Measurements from ENCODE around the gene TOP3B. TPM values are rescaled to one million over a fixed set of nuclear protein-coding genes. Genes with fewer than 3 reads are reported as not detected.
A peak's percentile ranks its signal among the peaks of the same experiment; 100 is the strongest.

Gene TOP3B
- total and polyA plus RNA-seq, 9 of the 15 experiments (the other 6 are each of a cell fraction or from before 2014, with no cell fraction given): 3.0 to 188 (median 112) TPM

DNA sequence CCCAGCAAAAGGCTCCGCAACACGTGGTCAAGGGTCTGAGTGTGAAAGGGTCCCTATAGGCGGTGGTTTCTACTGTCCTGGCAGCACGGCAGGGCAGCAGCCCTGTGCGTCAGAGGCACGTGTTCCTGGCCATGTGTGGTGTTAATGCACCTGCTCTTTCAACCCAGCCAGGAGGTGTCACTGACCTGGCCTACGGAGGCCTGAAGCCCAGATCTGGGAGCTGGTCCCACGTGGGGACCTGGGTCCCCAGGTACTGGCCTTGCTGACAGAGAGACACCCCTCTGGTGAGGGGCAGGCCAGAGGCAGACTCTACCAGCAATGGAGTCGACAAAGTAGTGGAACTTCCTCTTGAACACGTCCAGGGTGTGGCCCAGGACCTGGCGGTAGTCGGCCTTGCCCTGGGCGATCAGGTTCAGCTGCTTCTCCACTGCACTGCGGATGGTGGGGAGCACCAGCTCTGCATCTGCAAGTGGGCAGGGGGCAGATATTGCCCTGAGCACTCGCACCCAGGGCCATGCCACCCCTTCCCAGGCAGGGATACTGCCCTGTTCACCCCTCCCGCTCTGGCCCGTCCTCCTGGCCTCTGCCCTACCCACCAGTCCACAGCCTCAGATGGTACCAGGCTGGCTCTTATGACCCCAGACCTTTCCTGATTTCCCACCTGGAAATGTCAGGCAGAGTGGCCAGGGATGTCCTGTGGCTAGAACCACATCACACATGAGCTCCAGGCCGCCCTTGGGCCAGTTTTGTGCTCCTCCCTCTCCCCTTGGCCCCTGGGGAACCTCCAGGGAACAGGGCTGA lies 23.1 kb downstream of the TOP3B start (continued):
- TF ChIP-seq, protein P1, sequence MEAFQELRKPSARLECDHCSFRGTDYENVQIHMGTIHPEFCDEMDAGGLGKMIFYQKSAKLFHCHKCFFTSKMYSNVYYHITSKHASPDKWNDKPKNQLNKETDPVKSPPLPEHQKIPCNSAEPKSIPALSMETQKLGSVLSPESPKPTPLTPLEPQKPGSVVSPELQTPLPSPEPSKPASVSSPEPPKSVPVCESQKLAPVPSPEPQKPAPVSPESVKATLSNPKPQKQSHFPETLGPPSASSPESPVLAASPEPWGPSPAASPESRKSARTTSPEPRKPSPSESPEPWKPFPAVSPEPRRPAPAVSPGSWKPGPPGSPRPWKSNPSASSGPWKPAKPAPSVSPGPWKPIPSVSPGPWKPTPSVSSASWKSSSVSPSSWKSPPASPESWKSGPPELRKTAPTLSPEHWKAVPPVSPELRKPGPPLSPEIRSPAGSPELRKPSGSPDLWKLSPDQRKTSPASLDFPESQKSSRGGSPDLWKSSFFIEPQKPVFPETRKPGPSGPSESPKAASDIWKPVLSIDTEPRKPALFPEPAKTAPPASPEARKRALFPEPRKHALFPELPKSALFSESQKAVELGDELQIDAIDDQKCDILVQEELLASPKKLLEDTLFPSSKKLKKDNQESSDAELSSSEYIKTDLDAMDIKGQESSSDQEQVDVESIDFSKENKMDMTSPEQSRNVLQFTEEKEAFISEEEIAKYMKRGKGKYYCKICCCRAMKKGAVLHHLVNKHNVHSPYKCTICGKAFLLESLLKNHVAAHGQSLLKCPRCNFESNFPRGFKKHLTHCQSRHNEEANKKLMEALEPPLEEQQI (IDR thresholded peaks at IDR 0.05): no peak
- TF ChIP-seq, protein P2, sequence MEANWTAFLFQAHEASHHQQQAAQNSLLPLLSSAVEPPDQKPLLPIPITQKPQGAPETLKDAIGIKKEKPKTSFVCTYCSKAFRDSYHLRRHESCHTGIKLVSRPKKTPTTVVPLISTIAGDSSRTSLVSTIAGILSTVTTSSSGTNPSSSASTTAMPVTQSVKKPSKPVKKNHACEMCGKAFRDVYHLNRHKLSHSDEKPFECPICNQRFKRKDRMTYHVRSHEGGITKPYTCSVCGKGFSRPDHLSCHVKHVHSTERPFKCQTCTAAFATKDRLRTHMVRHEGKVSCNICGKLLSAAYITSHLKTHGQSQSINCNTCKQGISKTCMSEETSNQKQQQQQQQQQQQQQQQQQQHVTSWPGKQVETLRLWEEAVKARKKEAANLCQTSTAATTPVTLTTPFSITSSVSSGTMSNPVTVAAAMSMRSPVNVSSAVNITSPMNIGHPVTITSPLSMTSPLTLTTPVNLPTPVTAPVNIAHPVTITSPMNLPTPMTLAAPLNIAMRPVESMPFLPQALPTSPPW (CRISPR knock-in tag; IDR thresholded peaks at IDR 0.05): no peak
- TF ChIP-seq PHF8 (IDR thresholded peaks at IDR 0.05; ENCODE audit: borderline replicate concordance, low read length): no peak
- peak; percentile 79; the same call in 1 of the 2 replicates for TF ChIP-seq ZBED1 (IDR thresholded peaks at IDR 0.05)
- TF ChIP-seq NR2C1 (IDR thresholded peaks at IDR 0.05): no peak
- no peak for TF ChIP-seq NR2C1 (tag; IDR thresholded peaks at IDR 0.05)
- TF ChIP-seq, protein P3, sequence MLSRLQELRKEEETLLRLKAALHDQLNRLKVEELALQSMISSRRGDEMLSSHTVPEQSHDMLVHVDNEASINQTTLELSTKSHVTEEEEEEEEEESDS (CRISPR knock-in tag; IDR thresholded peaks at IDR 0.05): no peak
- TF ChIP-seq, protein P4, sequence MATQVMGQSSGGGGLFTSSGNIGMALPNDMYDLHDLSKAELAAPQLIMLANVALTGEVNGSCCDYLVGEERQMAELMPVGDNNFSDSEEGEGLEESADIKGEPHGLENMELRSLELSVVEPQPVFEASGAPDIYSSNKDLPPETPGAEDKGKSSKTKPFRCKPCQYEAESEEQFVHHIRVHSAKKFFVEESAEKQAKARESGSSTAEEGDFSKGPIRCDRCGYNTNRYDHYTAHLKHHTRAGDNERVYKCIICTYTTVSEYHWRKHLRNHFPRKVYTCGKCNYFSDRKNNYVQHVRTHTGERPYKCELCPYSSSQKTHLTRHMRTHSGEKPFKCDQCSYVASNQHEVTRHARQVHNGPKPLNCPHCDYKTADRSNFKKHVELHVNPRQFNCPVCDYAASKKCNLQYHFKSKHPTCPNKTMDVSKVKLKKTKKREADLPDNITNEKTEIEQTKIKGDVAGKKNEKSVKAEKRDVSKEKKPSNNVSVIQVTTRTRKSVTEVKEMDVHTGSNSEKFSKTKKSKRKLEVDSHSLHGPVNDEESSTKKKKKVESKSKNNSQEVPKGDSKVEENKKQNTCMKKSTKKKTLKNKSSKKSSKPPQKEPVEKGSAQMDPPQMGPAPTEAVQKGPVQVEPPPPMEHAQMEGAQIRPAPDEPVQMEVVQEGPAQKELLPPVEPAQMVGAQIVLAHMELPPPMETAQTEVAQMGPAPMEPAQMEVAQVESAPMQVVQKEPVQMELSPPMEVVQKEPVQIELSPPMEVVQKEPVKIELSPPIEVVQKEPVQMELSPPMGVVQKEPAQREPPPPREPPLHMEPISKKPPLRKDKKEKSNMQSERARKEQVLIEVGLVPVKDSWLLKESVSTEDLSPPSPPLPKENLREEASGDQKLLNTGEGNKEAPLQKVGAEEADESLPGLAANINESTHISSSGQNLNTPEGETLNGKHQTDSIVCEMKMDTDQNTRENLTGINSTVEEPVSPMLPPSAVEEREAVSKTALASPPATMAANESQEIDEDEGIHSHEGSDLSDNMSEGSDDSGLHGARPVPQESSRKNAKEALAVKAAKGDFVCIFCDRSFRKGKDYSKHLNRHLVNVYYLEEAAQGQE (IDR thresholded peaks at IDR 0.05; ENCODE audit: borderline replicate concordance): no peak
- TF ChIP-seq, protein P4 (CRISPR knock-in tag; IDR thresholded peaks at IDR 0.05; ENCODE audit: low read depth): peak; percentile 47; the same call in 1 of the 2 replicates
- no peak for TF ChIP-seq GTF2A2 (tag; IDR thresholded peaks at IDR 0.05)
- TF ChIP-seq SMARCB1 (IDR thresholded peaks at IDR 0.05; ENCODE audit: insufficient read length, low read depth): no peak
- no peak for TF ChIP-seq ELF4 (CRISPR knock-in tag; IDR thresholded peaks at IDR 0.05)
- TF ChIP-seq ZNF445 (CRISPR knock-in tag; IDR thresholded peaks at IDR 0.05; ENCODE audit: low read depth): no peak
- no peak for TF ChIP-seq SIN3A (IDR thresholded peaks at IDR 0.05; ENCODE audit: borderline replicate concordance in 2 of 2, control insufficient read depth in 1 of 2, low read depth in 2 of 2, low read length in 2 of 2)
- TF ChIP-seq CBFA2T3 (IDR thresholded peaks at IDR 0.05): no peak
- no peak for TF ChIP-seq TRIM24 (IDR thresholded peaks at IDR 0.05)
- no peak for TF ChIP-seq MEF2A (IDR thresholded peaks at IDR 0.05; ENCODE audit: control insufficient read depth, low read depth, low read length)
